GM12878 (cell line): ENCODE measurements around the gene THOC6. TPM values are rescaled to one million over a fixed set of nuclear protein-coding genes. Genes with fewer than 3 reads are reported as not detected.

ENCODE experiments used
- BHLHE40 ChIP-seq, 2 experiments: fragments of 450-650 bp in 1 of 2; IDR thresholded peaks; 2 replicates each; pipeline ENCODE4 v1.6.1; 2011 to 2017; ENCODE audit warnings: low read depth in 2 of 2, borderline replicate concordance in 1 of 2, improper control_type of control experiment in 1 of 2, low read length in 1 of 2, mild to moderate bottlenecking in 1 of 2
- CHD4 ChIP-seq: fragments of 200-600 bp; sonication (generic); IDR thresholded peaks from 2 replicates; pipeline ENCODE4 v1.6.1; 2016; ENCODE audit warnings: mild to moderate bottlenecking
- CTCF ChIP-seq, 3 experiments: IDR thresholded peaks in 2 of 3; conservative IDR thresholded peaks in 1 of 3; 2 replicates each; pipeline ENCODE4 v1.5.1; 2011; ENCODE audit warnings: low read depth in 3 of 3, low read length in 3 of 3, mild to moderate bottlenecking in 3 of 3, control low read depth in 2 of 3, moderate library complexity in 2 of 3, inconsistent platforms in 1 of 3, mixed read lengths in 1 of 3; ENCODE audit not compliant: control insufficient read depth in 2 of 3, insufficient read depth in 1 of 3; ENCODE audit errors: extremely low read depth in 1 of 3
- ETV6 ChIP-seq, 2 experiments: fragments of 450-650 bp in 1 of 2; IDR thresholded peaks in 1 of 2; conservative IDR thresholded peaks in 1 of 2; 2 replicates each; pipeline ENCODE4 v1.6.1; 2014; ENCODE audit warnings: antibody characterized with exemption in 1 of 2, borderline replicate concordance in 1 of 2, low read depth in 1 of 2, mild to moderate bottlenecking in 1 of 2, moderate library complexity in 1 of 2
- GABPA ChIP-seq: IDR thresholded peaks from 2 replicates; pipeline ENCODE4 v1.6.1; 2014; ENCODE audit warnings: antibody characterized with exemption, low read depth, mild to moderate bottlenecking, inconsistent platforms
- IRF5 ChIP-seq: fragments of 450-650 bp; IDR thresholded peaks from 2 replicates; pipeline ENCODE4 v1.6.1; 2017; ENCODE audit warnings: borderline replicate concordance
- KDM1A ChIP-seq: fragments of 200-600 bp; sonication (generic); IDR thresholded peaks from 2 replicates; pipeline ENCODE4 v1.6.1; 2016; ENCODE audit warnings: borderline replicate concordance
- MEF2B ChIP-seq: fragments of 450-650 bp; IDR thresholded peaks from 2 replicates; pipeline ENCODE4 v1.6.1; 2018; ENCODE audit warnings: mild to moderate bottlenecking, moderate library complexity; ENCODE audit not compliant: partially characterized antibody, poor library complexity, severe bottlenecking
- NFIC ChIP-seq: IDR thresholded peaks from 2 replicates; pipeline ENCODE4 v1.6.1; 2012; ENCODE audit warnings: low read depth, mild to moderate bottlenecking, inconsistent platforms, low read length, moderate library complexity
- NR2F1 ChIP-seq: fragments of 450-650 bp; conservative IDR thresholded peaks from 2 replicates; pipeline ENCODE4 v1.6.1; 2017; ENCODE audit warnings: mild to moderate bottlenecking
- PAX8 ChIP-seq: fragments of 450-650 bp; IDR thresholded peaks from 2 replicates; pipeline ENCODE4 v1.6.1; 2017; ENCODE audit warnings: mild to moderate bottlenecking, moderate library complexity
- PKNOX1 ChIP-seq: fragments of 450-650 bp; IDR thresholded peaks from 2 replicates; pipeline ENCODE4 v1.6.1; 2016; ENCODE audit warnings: mild to moderate bottlenecking
- POU2F2 ChIP-seq: IDR thresholded peaks from 3 replicates; pipeline ENCODE4 v1.6.1; 2011; ENCODE audit warnings: low read depth, mild to moderate bottlenecking, low read length, borderline replicate concordance
- RAD51 ChIP-seq: fragments of 450-650 bp; IDR thresholded peaks from 2 replicates; pipeline ENCODE4 v1.6.1; 2016; ENCODE audit warnings: moderate library complexity, mild to moderate bottlenecking, inconsistent platforms
- RB1 ChIP-seq: fragments of 450-650 bp; formaldehyde crosslinking; IDR thresholded peaks from 2 replicates; pipeline ENCODE4 v1.6.1; 2017; ENCODE audit warnings: mild to moderate bottlenecking, borderline replicate concordance
- RBBP5 ChIP-seq: fragments of 200-600 bp; sonication (generic); conservative IDR thresholded peaks from 2 replicates; pipeline ENCODE4 v1.6.1; 2016
- RCOR1 ChIP-seq: conservative IDR thresholded peaks from 2 replicates; pipeline ENCODE4 v1.6.1; 2012; ENCODE audit warnings: low read depth, low read length, improper control_type of control experiment
- RELB ChIP-seq: fragments of 450-650 bp; IDR thresholded peaks from 2 replicates; pipeline ENCODE4 v1.6.1; 2017; ENCODE audit warnings: low read depth, mild to moderate bottlenecking, moderate library complexity
- SMAD1 ChIP-seq: fragments of 450-650 bp; IDR thresholded peaks from 2 replicates; pipeline ENCODE4 v1.6.1; 2018; ENCODE audit warnings: mild to moderate bottlenecking, low read depth; ENCODE audit not compliant: partially characterized antibody
- SMAD5 ChIP-seq: IDR thresholded peaks from 2 replicates; pipeline ENCODE4 v1.6.1; 2016; ENCODE audit warnings: antibody characterized with exemption, low read depth
- SMARCA5 ChIP-seq: fragments of 450-650 bp; IDR thresholded peaks from 2 replicates; pipeline ENCODE4 v1.6.1; 2017; ENCODE audit warnings: mild to moderate bottlenecking
- TCF3 ChIP-seq: IDR thresholded peaks from 2 replicates; pipeline ENCODE4 v1.6.1; 2012; ENCODE audit warnings: low read depth, mild to moderate bottlenecking, low read length, borderline replicate concordance; ENCODE audit not compliant: insufficient read depth
- YBX1 ChIP-seq: fragments of 450-650 bp; IDR thresholded peaks from 2 replicates; pipeline ENCODE4 v1.6.1; 2016; ENCODE audit warnings: antibody characterized with exemption
- ZNF207 ChIP-seq: fragments of 450-650 bp; IDR thresholded peaks from 2 replicates; pipeline ENCODE4 v1.6.1; 2014; ENCODE audit warnings: antibody characterized with exemption, mild to moderate bottlenecking, borderline replicate concordance
- polyA plus RNA-seq, 11 experiments: library from polyadenylated mRNA; depleted of rRNA in 4 of 11; unstranded in 6 of 11; stranded (reverse) in 5 of 11; fragments of >200 nt; fragmentation: Nextera tagmentation in 4 of 11; fragmentation: Illumina TruSeq in 1 of 11; extraction: Ambion mirVana in 4 of 11; extraction: Trizol in 1 of 11; gene quantifications; 1 replicate in 1 of 11; 2 replicates in 10 of 11; pipeline versions ENCODE4 v1.2.1 to v1.2.3, GENCODE V29; 2011 to 2016; ENCODE audit warnings: inconsistent platforms in 2 of 11, missing spikeins in 2 of 11, low read depth in 1 of 11
- total RNA-seq, 4 experiments: library from RNA; depleted of rRNA in 3 of 4; stranded (reverse); fragments of >200 nt in 3 of 4; fragmentation: Illumina TruSeq in 1 of 4; extraction: Trizol in 1 of 4; gene quantifications; 2 replicates each; pipeline versions ENCODE4 v1.2.1 to v1.2.3, GENCODE V29; 2013 to 2021

Gene THOC6
- total and polyA plus RNA-seq, 10 of the 15 experiments (the other 5 are each of a cell fraction or from before 2014, with no cell fraction given), result 1.0 to 54.4 (median 27.9) TPM

- TF ChIP-seq RCOR1 (no peak), SMAD5 (peak; percentile 87), GABPA (no peak), RBBP5 (no peak), RELB (peak; percentile 70), CTCF (IDR thresholded peaks at IDR 0.05 in 2 of 3, conservative IDR thresholded peaks at IDR 0.05 in 1 of 3; ENCODE audit: control insufficient read depth in 2 of 3, extremely low read depth in 1 of 3, insufficient read depth in 1 of 3, low read depth in 3 of 3, low read length in 3 of 3) (no peak), YBX1 (no peak), MEF2B (peak; percentile 29), TCF3 (peak; percentile 58; the same call in 1 of the 2 replicates), SMARCA5 (0 out of 2 replicates have a peak, but pooled peaks have one; percentile 41), CHD4 (no peak), PKNOX1 (no peak), SMAD1 (no peak), RAD51 (no peak), RB1 (peak; percentile 81; the same call in 1 of the 2 replicates), ETV6 (conservative IDR thresholded peaks at IDR 0.05 in 1 of 2, IDR thresholded peaks at IDR 0.05 in 1 of 2; ENCODE audit: borderline replicate concordance in 1 of 2, low read depth in 1 of 2) (no peak), PAX8 (no peak), NFIC (no peak), IRF5 (no peak), ZNF207 (no peak), NR2F1 (peak; percentile 65), BHLHE40 (IDR thresholded peaks at IDR 0.05; ENCODE audit: borderline replicate concordance in 1 of 2, low read depth in 2 of 2, low read length in 1 of 2) (peak in 1 of 2 experiments; percentile 57; a peak in 1 of 4 replicates), POU2F2 (peak; percentile 52; the same call in 1 of the 3 replicates), KDM1A (no peak)
Observed at GRCh38 chr16:2980227-2981176, 43.3 kb upstream of the THOC6 start, which contains the start of gene PKMYT1 (continued).
